ENCODE measurements around the gene TMEM270. TPM values are rescaled to one million over a fixed set of nuclear protein-coding genes. Genes with fewer than 3 reads are reported as not detected.

TMEM270 gene
- total and polyA plus RNA-seq, 2 of the 8 experiments (the other 6 are each of a cell fraction or from before 2014, with no cell fraction given), result 0.26 TPM; not detected in 1

DNA sequence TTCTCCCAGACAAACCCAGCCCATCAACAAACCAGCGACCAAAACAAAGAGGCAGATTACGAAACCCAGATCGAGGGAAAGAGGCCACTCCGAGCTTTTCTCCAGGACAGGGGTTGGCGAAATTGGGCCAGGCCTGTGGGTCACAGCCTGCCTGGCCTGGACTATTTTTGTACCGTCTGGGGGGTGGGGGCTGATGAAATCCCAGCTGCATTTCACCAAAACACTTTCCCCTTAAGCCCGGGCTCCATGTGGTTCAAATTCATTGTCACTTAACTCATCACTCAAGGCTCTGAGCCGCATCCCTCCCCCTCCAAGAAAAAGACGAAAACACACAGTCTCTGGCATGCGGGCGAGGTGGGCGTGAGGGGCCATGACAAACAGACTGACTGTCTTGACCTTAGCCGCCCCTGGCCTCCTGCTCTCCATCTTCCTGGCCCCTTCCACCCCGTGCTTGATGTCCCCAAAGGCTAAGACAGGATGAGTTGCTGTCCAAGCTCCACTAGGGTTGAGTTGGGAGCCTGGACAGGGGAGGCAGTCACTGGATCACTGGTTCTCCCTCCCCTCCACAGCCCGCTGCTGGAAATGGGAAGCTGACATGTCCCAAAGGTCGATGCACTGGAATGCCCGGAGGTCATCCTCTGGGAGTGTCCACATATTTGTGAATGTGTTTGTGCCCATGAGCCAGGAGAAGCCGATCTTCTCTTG is 19.2 kb downstream of the TMEM270 start (continued):
- TF ChIP-seq, protein P1, sequence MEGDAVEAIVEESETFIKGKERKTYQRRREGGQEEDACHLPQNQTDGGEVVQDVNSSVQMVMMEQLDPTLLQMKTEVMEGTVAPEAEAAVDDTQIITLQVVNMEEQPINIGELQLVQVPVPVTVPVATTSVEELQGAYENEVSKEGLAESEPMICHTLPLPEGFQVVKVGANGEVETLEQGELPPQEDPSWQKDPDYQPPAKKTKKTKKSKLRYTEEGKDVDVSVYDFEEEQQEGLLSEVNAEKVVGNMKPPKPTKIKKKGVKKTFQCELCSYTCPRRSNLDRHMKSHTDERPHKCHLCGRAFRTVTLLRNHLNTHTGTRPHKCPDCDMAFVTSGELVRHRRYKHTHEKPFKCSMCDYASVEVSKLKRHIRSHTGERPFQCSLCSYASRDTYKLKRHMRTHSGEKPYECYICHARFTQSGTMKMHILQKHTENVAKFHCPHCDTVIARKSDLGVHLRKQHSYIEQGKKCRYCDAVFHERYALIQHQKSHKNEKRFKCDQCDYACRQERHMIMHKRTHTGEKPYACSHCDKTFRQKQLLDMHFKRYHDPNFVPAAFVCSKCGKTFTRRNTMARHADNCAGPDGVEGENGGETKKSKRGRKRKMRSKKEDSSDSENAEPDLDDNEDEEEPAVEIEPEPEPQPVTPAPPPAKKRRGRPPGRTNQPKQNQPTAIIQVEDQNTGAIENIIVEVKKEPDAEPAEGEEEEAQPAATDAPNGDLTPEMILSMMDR (IDR thresholded peaks at IDR 0.05; ENCODE audit: control extremely low read depth in 1 of 3, insufficient read depth in 1 of 3, low read depth in 1 of 3, low read length in 3 of 3), result no peak
- TF ChIP-seq NANOG (IDR thresholded peaks at IDR 0.05; ENCODE audit: insufficient read depth, low read depth, low read length, poor library complexity, severe bottlenecking) (no peak), RNF2 (IDR thresholded peaks at IDR 0.05; ENCODE audit: borderline replicate concordance, low read depth, low read length, missing control alignments, poor library complexity, severe bottlenecking) (no peak), POU5F1 (IDR thresholded peaks at IDR 0.05; ENCODE audit: low read depth, low read length) (no peak), BACH1 (IDR thresholded peaks at IDR 0.05; ENCODE audit: low read length) (no peak)
